HG03521 (cell line): ENCODE measurements around the gene DNAH8.
"Not testable (repeated sequence)": the region's sequence is repeated elsewhere in the genome, so short reads cannot be mapped to it uniquely, and the experiment has no call there.

Experiments
- ATAC-seq: cut with Tn5 transposase; IDR thresholded peaks from one replicate; pipeline ENCODE4 v1.9.1; 2021; ENCODE audit warnings: mild to moderate bottlenecking, moderate library complexity; ENCODE audit not compliant: unreplicated experiment

DNAH8 gene

GRCh38 chr6:38794682-38795081, 79.6 kb downstream of the DNAH8 start:
- ATAC-seq, result no peak

GRCh38 chr6:38796006-38796405, 80.9 kb downstream of the DNAH8 start:
- ATAC-seq, result no peak

- ATAC-seq, result not testable (repeated sequence)
These were observed 81.3 kb downstream of the DNAH8 start for GRCh38 chr6:38796437-38796836.

GRCh38 chr6:38796850-38797249, 81.7 kb downstream of the DNAH8 start:
- ATAC-seq, result no peak

- ATAC-seq, result no peak
These were observed 82.3 kb downstream of the DNAH8 start for GRCh38 chr6:38797391-38797790.

GRCh38 chr6:38799529-38800184, 84.5 kb downstream of the DNAH8 start:
- ATAC-seq, result no peak

- ATAC-seq, result no peak
These were observed 86.2 kb downstream of the DNAH8 start for GRCh38 chr6:38801305-38801704.

GRCh38 chr6:38802497-38802896, 87.4 kb downstream of the DNAH8 start:
- ATAC-seq, result no peak

- ATAC-seq, result no peak
These were observed 88.0 kb downstream of the DNAH8 start for GRCh38 chr6:38803129-38803528.

- ATAC-seq, result no peak
These were observed 89.2 kb downstream of the DNAH8 start for GRCh38 chr6:38804358-38804757.

- no peak for ATAC-seq
These were observed 90.1 kb downstream of the DNAH8 start for GRCh38 chr6:38805127-38805655.

- no peak for ATAC-seq
These were observed 90.6 kb downstream of the DNAH8 start for GRCh38 chr6:38805692-38806091.

GRCh38 chr6:38806271-38806670, 91.2 kb downstream of the DNAH8 start:
- ATAC-seq, result no peak

GRCh38 chr6:38806833-38807232, 91.7 kb downstream of the DNAH8 start:
- no peak for ATAC-seq

- no peak for ATAC-seq
These were observed 92.9 kb downstream of the DNAH8 start for GRCh38 chr6:38808039-38808438.

- ATAC-seq, result no peak
These were observed 98.1 kb downstream of the DNAH8 start for GRCh38 chr6:38813041-38813823.

- ATAC-seq, result no peak
These were observed 99.7 kb downstream of the DNAH8 start for GRCh38 chr6:38814761-38815160.

- ATAC-seq, result no peak
These were observed 100.1 kb downstream of the DNAH8 start for GRCh38 chr6:38815250-38815649.

GRCh38 chr6:38818691-38819090, 103.6 kb downstream of the DNAH8 start:
- ATAC-seq, result no peak

- no peak for ATAC-seq
These were observed 107.9 kb downstream of the DNAH8 start for GRCh38 chr6:38822963-38823362.

- no peak for ATAC-seq
These were observed 109.3 kb downstream of the DNAH8 start for GRCh38 chr6:38824243-38824894.

GRCh38 chr6:38827024-38827423, 111.9 kb downstream of the DNAH8 start:
- ATAC-seq, result no peak
